Thymus (tissue), 11 donors: ENCODE results near the gene OVOL2. TPM values are rescaled to one million over a fixed set of nuclear protein-coding genes. Genes with fewer than 3 reads are reported as not detected.
"Not testable (repeated sequence)": the region's sequence is repeated elsewhere in the genome, so short reads cannot be mapped to it uniquely, and the experiment has no call there.

Experiments
- DNase-seq, 9 donors: peaks; one replicate each; pipeline ENCODE4 v3.0.0-alpha.2; 2013; ENCODE audit warnings: low spot score in 9 of 9, low read depth in 6 of 9, missing footprints in 1 of 9
- H3K27ac ChIP-seq, 2 donors: one replicate each; pipeline ENCODE4 v1.5.1; 2013; ENCODE audit warnings: control low read depth in 1 of 2, low read depth in 1 of 2, low read length in 1 of 2, mild to moderate bottlenecking in 1 of 2, moderate library complexity in 1 of 2
- H3K27me3 ChIP-seq, 2 donors: one replicate each; pipeline ENCODE4 v1.5.1; 2013; ENCODE audit warnings: low read length in 1 of 2; ENCODE audit not compliant: control insufficient read depth in 2 of 2, insufficient read depth in 1 of 2
- H3K36me3 ChIP-seq, 2 donors: one replicate each; pipeline ENCODE4 v1.5.1; 2013; ENCODE audit warnings: low read length in 1 of 2, mild to moderate bottlenecking in 1 of 2, moderate library complexity in 1 of 2; ENCODE audit not compliant: control insufficient read depth in 2 of 2, insufficient read depth in 2 of 2
- H3K4me1 ChIP-seq, 2 donors: one replicate each; pipeline ENCODE4 v1.5.1; 2013; ENCODE audit warnings: low read length in 2 of 2; ENCODE audit not compliant: control insufficient read depth in 2 of 2, insufficient read depth in 2 of 2
- H3K4me3 ChIP-seq, 2 donors: one replicate each; pipeline ENCODE4 v1.5.1; 2013; ENCODE audit warnings: low read length in 2 of 2, control low read depth in 1 of 2, mild to moderate bottlenecking in 1 of 2
- H3K9me3 ChIP-seq, 2 donors: one replicate each; pipeline ENCODE4 v1.5.1; 2013; ENCODE audit warnings: low read length in 1 of 2, mild to moderate bottlenecking in 1 of 2; ENCODE audit not compliant: control insufficient read depth in 2 of 2, insufficient read depth in 1 of 2
- WGBS: extraction: QIAGEN DNeasy Blood & Tissue Kit; methylation state at CpG from one replicate; pipeline ENCODE4 v1.1.7; 2013; 5-methylcytosine and 5-hydroxymethylcytosine counted together
- polyA plus RNA-seq: library from polyadenylated mRNA; stranded (reverse); fragments of 200-250 nt; gene quantifications from one replicate; pipeline ENCODE4 v1.2.3, GENCODE V29; 2013
- total RNA-seq: library from RNA; stranded (reverse); fragments of 120-200 nt; gene quantifications from one replicate; pipeline ENCODE4 v1.2.4, GENCODE V29; 2013
- donor health status: healthy.

OVOL2 gene
- total and polyA plus RNA-seq, 2 donors = 0.94 to 3.1 TPM

GRCh38 chr20:18031050-18031449, 26.7 kb downstream of the OVOL2 start:
- H3K36me3 ChIP-seq = no peaks in the 10 kb centered on the region
- peaks cover 0 to 4% of the 10 kb centered on the region in 2 donors for H3K27me3 ChIP-seq
- no peak overlapping the region for H3K4me3 ChIP-seq
- no peaks in the 10 kb centered on the region for H3K9me3 ChIP-seq
- H3K4me1 ChIP-seq = no peaks in the 10 kb centered on the region
- DNase-seq = no peak
- H3K27ac ChIP-seq = no peak overlapping the region
- 97% methylated on average over 15 of the region's 15 CpGs for WGBS

GRCh38 chr20:18030020-18030419, 27.7 kb downstream of the OVOL2 start:
- no peaks in the 10 kb centered on the region for H3K4me1 ChIP-seq
- 95% methylated on average over 8 of the region's 8 CpGs for WGBS
- no peak overlapping the region for H3K27ac ChIP-seq
- no peak overlapping the region for H3K4me3 ChIP-seq
- no peaks in the 10 kb centered on the region for H3K9me3 ChIP-seq
- no peaks in the 10 kb centered on the region for H3K36me3 ChIP-seq
- peaks cover 0 to 4% of the 10 kb centered on the region in 2 donors for H3K27me3 ChIP-seq
- no peak for DNase-seq

- not testable (repeated sequence) for H3K36me3 ChIP-seq, H3K4me1 ChIP-seq
- WGBS = 92% methylated on average over 7 of the region's 7 CpGs
These were observed 30.7 kb downstream of the OVOL2 start for GRCh38 chr20:18027011-18027410.

GRCh38 chr20:18024606-18025127, 33.0 kb downstream of the OVOL2 start:
- Histone ChIP-seq H3K27ac (no peak overlapping the region), H3K9me3 (no peaks in the 10 kb centered on the region), H3K27me3 (no peaks in the 10 kb centered on the region), H3K4me1 (no peaks in the 10 kb centered on the region), H3K4me3 (no peak overlapping the region), H3K36me3 (no peaks in the 10 kb centered on the region)
- no peak for DNase-seq
- 88% methylated on average over 15 of the region's 15 CpGs for WGBS

More at GRCh38 chr20:18027011-18027410, 30.7 kb downstream of the OVOL2 start:
- H3K9me3 ChIP-seq, H3K4me3 ChIP-seq, H3K27me3 ChIP-seq, DNase-seq, H3K27ac ChIP-seq: not testable (repeated sequence)

- no peak for DNase-seq
- WGBS = 97% methylated on average over 7 of the region's 7 CpGs
These were observed 36.8 kb downstream of the OVOL2 start for GRCh38 chr20:18020931-18021330.

GRCh38 chr20:18019068-18019467, 38.6 kb downstream of the OVOL2 start:
- Histone ChIP-seq H3K4me1 (no peaks in the 10 kb centered on the region), H3K36me3 (no peaks in the 10 kb centered on the region), H3K27me3 (no peaks in the 10 kb centered on the region), H3K9me3 (no peaks in the 10 kb centered on the region), H3K27ac (no peak overlapping the region), H3K4me3 (no peak overlapping the region)
- DNase-seq = peak in 4 of 9 donors; percentile 5 to 28 (median 10)
- WGBS = 5% methylated on average over 1 of the region's 1 CpG

More at GRCh38 chr20:18020931-18021330, 36.8 kb downstream of the OVOL2 start:
- Histone ChIP-seq H3K36me3 (no peaks in the 10 kb centered on the region), H3K27me3 (no peaks in the 10 kb centered on the region), H3K27ac (no peak overlapping the region), H3K9me3 (no peaks in the 10 kb centered on the region), H3K4me3 (no peak overlapping the region), H3K4me1 (no peaks in the 10 kb centered on the region)

- Histone ChIP-seq H3K4me3 (no peak overlapping the region), H3K4me1 (no peaks in the 10 kb centered on the region), H3K36me3 (no peaks in the 10 kb centered on the region), H3K27me3 (no peaks in the 10 kb centered on the region), H3K9me3 (no peaks in the 10 kb centered on the region), H3K27ac (no peak overlapping the region)
- 94% methylated on average over 10 of the region's 10 CpGs for WGBS
- no peak for DNase-seq
These were observed 39.6 kb downstream of the OVOL2 start for GRCh38 chr20:18018100-18018499.

- H3K4me3 ChIP-seq = no peak overlapping the region
- 94% methylated on average over 3 of the region's 3 CpGs for WGBS
These were observed 40.9 kb downstream of the OVOL2 start for GRCh38 chr20:18016772-18017171.

GRCh38 chr20:18014411-18014810, 43.3 kb downstream of the OVOL2 start:
- WGBS = 96% methylated on average over 6 of the region's 6 CpGs
- H3K9me3 ChIP-seq = no peaks in the 10 kb centered on the region

More at GRCh38 chr20:18016772-18017171, 40.9 kb downstream of the OVOL2 start:
- Histone ChIP-seq H3K4me1 (no peaks in the 10 kb centered on the region), H3K27ac (no peak overlapping the region), H3K27me3 (no peaks in the 10 kb centered on the region), H3K9me3 (no peaks in the 10 kb centered on the region), H3K36me3 (no peaks in the 10 kb centered on the region)
- DNase-seq = no peak

More at GRCh38 chr20:18014411-18014810, 43.3 kb downstream of the OVOL2 start:
- H3K36me3 ChIP-seq = no peaks in the 10 kb centered on the region
- no peaks in the 10 kb centered on the region for H3K27me3 ChIP-seq
- H3K4me1 ChIP-seq = no peaks in the 10 kb centered on the region
- DNase-seq = no peak
- H3K4me3 ChIP-seq = no peak overlapping the region
- H3K27ac ChIP-seq = no peak overlapping the region
